GM19463 (cell line): ENCODE results near the gene PTPN23.

ENCODE experiments used
- ATAC-seq: cut with Tn5 transposase; IDR thresholded peaks from one replicate; pipeline ENCODE4 v1.9.1; 2021; ENCODE audit warnings: mild to moderate bottlenecking, moderate library complexity; ENCODE audit not compliant: unreplicated experiment

Gene PTPN23

DNA sequence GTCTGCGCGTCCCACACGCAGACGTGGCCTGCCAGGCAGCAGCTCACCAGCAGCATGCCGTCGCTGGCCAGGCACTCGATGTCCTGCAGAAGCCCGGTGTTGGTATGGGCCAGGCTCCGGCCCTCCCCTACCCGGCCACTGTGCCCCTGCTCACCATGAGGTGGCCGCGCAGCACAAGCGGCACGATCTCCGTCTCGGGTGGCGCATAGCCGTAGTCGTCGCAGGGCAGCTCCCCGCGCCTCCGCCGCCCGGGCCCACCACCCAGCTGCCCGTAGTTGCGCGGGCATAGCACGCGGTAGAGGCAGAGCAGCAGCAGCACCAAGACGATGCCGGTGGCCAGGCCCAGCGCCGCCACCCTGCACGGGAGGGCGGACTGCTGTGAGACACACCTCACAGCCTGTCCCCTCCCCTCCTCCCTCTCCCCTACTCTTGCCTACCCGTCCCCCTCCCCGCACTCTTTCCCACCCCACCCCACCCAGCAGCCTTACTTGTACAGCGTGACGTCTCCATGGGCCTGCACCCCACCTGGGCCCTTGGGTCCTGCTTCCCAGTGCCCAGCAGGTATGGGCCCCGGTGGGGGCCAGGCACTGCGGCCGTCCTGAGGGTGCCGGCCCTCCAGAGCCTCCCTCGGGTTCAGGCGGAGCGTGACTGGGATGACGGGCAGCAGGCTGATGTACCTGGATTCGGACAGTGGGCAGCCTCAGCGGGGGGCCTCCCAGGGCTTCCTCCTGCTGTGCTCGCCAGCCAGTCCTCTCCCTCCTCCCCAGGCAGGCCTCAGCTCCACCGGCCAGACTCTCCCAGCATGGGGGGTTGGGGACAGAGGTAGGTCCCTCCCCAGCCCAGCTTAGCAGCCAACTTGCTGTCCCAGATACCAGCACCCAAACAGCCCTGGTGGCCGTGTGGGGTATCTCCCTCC, 37.6 kb downstream of the PTPN23 start:
- ATAC-seq: no peak

DNA sequence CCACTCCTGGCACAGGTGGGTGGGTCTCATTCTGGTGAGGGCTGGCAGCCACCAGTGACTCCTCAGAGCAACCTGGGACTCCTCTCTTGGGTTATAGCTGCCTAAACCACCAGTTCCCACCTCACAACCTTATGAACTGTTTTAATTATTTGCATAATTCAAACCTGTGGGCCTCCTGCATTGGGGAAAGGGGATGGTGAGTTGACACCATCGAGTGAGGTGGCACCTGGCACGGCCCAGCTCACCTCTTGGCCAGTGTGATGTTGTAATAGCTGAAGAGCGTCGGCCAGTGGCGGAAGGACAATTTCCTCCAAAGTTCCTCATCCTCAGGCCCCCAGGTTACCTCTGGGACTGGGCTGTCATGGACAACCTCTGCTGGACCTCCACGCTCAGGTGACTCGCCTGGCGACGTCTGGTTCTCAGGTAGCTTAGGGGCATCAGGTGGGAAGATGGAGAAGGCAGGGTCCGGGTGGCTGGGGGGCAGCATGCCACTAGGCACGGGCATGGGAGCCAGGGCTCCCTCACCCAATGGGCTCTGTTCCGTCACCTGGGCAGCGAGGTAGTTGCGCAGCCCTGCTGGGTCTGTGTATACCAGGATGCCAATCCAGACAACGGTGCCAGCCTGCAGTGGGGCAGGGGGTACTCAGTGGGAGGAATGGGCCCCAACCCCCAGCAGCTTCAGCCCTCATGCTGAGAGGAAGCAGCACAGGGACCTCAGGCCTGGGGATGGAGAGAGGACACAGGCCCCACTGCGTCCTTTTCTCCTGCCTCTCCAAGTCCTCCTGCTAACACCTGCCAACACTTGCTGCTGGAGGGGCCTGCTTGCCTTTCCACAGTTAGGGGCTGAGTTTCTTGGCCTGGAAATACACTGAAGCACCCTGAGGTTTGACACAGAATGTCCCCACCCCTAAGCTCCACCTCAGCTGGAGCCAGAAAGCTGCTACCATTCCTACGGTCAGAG, 38.5 kb downstream of the PTPN23 start:
- ATAC-seq: no peak

GRCh38 chr3:47420044-47420430, 39.2 kb downstream of the PTPN23 start:
- no peak for ATAC-seq

GRCh38 chr3:47420511-47421484, 40.0 kb downstream of the PTPN23 start:
- peak; percentile 86 for ATAC-seq

DNA sequence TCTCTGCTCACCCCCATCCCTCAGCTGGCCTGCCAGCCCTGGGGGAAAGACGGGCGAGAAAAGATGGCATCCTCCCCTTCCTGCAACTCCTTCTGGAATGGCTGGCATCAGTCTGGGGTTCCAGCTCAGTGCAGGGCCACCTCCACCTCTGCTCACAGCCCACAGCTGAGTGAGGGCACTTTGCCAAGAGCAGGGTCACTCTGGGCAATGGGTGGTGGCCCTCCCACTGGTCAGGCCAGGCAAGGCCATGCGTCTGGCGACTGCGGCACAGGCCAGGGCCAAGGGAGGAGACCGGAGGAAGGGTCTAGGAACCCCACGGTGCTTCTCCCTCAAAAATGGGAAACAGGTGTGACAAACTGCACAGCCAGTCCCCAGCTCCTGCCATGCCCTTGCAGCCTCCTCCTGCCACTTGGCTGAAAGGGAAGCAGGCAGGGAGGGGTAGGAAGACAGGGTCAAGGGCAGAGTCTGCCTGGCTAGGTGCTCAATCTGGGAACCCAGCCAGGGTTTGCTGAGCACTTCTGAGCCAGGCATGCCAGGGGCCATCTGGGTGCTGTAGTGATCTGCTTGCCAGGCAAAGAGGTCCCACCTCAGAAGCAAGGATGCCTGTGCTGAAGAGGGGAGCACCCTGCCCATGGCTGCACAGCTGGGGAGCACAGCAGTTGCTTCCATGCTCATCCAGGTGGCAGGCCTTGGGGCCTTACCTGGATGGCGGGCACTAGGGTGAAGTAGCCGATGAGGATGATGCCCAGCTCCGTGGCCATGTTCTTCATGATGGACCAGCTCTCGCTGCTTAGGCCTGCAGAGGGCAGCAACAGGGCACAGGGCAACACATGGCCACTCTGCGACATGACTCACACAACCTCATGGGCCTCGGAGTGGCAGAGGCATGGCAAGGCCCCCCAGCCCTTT, 41.2 kb downstream of the PTPN23 start:
- no peak for ATAC-seq

DNA sequence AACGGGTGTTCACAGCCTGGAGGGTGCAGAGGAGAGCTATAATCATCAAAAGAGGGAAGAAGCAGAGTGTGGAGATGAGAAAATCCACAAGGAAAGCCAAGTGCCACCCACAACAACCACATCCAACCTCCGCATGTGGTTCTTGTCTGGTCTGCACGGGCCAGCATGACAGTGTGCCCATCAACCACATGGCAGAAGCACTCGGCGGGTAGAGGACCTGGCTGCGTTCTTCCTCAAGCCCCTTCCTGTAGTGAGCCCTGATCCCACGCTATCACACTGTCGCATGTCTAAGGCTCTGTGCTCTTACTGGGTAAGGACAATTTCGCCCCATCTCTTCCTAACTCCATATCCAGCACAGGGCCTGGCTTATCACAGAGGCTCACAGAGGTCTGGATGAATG, 41.9 kb downstream of the PTPN23 start:
- no peak for ATAC-seq

DNA sequence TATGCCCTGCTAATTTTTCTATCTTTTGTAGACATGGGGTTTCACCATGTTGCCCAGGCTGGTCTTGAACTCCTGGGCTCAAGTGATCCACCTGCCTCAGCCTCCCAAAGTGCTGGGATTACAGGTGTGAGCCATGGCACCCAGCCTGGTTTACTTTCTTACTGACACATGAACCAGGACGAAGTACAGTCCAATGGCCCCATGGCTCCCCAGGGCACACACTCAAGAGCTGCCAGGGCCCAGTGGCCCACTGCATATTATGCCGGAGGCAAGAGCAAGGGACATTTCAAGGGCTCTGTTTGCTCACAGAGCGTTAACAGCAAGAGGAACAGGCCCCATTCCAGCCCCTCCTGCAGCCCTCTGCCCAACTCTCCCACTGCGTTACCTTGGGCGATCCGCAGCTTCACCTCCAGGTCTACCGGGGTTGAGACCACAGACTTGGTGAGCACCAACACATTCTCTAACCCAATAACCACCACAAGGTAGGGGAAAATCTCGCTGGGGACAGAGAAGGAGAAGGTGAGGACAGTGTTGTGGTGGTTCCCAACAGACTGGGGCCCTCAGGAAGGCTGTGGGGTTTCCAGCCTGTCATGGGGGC, 42.8 kb downstream of the PTPN23 start:
- ATAC-seq: no peak

DNA sequence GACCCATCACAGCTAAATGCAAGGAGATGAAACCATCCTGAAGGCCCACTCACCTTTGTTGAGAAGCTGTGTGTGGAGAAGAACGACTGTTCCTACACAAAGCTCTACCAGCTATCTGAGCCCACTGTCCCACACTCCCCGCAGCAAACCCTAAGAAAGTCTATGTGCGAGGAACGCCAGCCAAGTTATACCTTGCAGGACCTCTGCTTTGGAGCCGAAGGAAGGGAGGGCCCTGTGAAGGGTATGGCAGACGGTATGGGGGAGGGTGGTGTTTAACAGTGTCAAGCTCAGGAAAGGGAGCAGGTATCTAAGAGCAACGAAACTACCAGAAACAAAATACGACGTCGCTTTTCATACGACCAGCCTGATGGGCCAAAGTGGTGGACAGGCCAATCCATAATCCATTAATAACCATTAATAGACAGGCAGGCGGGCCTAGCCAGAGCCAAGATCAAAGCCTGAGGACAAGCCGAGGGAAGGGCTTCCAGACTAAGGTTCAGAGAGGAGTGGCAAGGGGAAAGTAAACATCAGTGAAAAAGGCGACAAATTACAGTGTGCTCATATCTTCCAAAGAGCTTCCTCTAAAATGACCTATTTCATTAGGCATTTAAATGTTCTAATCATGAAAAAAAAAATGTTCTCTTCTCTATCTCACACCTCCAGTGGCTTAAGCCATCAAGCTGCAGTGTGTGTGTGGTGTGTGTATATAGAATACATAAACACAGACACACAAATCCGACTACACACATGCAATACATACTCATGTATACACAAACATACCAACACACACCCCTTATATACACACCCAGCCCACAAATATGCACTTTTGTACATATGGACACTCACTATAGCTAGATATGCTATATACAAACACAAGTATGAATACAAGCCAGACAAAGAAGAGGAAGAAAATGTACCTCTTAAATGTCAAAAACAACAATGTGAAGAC, 43.9 kb downstream of the PTPN23 start:
- no peak for ATAC-seq

GRCh38 chr3:47425383-47425778, 44.6 kb downstream of the PTPN23 start:
- no peak for ATAC-seq

- ATAC-seq: no peak
Observed at GRCh38 chr3:47425959-47426358, 45.1 kb downstream of the PTPN23 start.

DNA sequence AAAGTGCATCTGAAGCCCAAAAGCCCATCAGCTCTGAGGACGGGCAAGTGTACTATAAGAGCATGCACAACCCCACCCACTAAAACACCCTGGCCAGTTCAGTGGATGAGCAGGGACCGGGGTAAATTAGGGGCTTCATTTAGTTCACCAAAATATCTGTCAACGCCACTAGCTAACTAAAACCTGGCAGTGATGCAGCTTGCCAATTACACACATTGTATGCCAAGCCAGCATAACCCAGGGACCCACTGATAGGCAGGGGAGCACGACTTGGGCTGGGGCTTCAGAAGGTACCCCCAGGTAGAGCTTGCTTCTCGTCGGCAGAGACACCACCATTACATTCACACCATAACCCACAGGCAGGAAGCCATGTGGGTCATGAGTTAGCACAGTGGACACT, 47.0 kb downstream of the PTPN23 start:
- no peak for ATAC-seq

DNA sequence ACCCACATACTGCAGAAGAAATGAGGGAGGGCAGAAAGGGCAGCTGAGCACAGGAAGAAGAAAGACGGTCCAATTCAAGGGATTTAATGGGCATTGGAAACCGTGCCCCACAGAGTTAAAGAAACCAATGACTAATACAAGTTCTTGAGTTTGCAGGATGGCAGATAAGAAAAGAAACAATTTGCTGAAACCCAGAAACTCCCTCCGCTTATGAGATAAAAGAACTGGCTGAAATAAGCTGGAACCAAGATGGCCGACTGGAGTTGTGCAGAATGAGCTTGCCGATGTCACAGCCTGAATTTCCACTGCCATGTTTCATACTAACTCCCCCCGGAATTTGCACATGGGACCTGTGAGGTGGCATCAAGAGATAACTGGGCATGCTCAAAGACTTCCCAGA, 47.8 kb downstream of the PTPN23 start:
- ATAC-seq: no peak

GRCh38 chr3:47429476-47430270, 48.9 kb downstream of the PTPN23 start:
- ATAC-seq: no peak

DNA sequence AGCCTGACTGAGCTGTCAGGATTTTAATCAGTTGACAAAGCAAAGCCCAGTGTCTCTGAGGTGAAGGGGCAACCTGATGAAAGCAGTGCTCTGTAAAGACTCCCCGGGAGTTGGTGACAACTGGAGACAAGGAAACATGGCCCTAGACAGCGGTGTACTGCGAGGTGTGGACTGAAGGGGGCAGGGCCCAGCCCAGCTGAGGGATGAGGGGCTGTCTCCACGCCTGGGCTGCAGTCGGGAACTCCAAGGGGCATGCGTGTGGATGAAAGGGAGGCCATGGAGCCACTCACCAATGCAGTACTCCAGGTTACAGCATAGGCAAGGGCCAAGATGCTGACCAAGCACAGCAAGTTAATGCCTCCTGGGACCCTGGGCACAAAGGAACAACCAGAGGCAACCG, 49.8 kb downstream of the PTPN23 start:
- ATAC-seq: no peak

- ATAC-seq: no peak
Observed at GRCh38 chr3:47431225-47431624, 50.4 kb downstream of the PTPN23 start.

GRCh38 chr3:47432673-47433072, 51.9 kb downstream of the PTPN23 start:
- no peak for ATAC-seq

DNA sequence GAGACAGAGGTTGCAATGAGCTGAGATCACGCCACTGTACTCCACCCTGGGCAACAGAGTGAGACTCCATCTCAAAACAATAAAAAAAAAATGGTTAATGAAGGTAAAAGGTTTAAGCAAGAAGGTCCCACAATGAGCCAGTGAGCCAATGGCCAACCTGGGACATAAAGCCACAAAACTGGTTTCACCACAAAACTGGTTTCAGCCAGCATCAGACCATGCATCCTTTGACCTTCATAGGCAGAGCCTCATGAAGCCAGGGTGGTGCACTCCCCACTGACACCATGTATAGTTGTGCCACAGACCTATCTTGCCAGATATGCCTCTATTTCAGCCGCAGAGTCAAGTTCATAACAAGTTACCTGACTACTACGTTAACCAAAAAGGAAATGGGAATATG, 53.0 kb downstream of the PTPN23 start:
- ATAC-seq: no peak
